Stomach smooth muscle (tissue), 2 donors: ENCODE measurements around the gene DDX31.

ENCODE experiments used
- H3K27ac ChIP-seq: one replicate; pipeline ENCODE4 v1.7.0; 2013; ENCODE audit warnings: mild to moderate bottlenecking, low read length, inconsistent platforms
- H3K27me3 ChIP-seq, 2 donors: one replicate each; pipeline ENCODE4 v1.7.0; 2013; ENCODE audit warnings: low read length in 2 of 2; ENCODE audit not compliant: insufficient read depth in 2 of 2, control insufficient read depth in 1 of 2
- H3K36me3 ChIP-seq, 2 donors: one replicate each; pipeline ENCODE4 v1.7.0; 2013; ENCODE audit warnings: low read length in 2 of 2; ENCODE audit not compliant: control insufficient read depth in 2 of 2, insufficient read depth in 2 of 2
- H3K4me1 ChIP-seq: one replicate; pipeline ENCODE4 v1.7.0; 2013; ENCODE audit warnings: low read length; ENCODE audit not compliant: control insufficient read depth, insufficient read depth
- H3K4me3 ChIP-seq, 2 donors: one replicate each; pipeline ENCODE4 v1.7.0; 2013; ENCODE audit warnings: low read length in 2 of 2
- H3K9ac ChIP-seq, 2 donors: one replicate each; pipeline ENCODE4 v1.7.0; 2013; ENCODE audit warnings: low read length in 2 of 2, mild to moderate bottlenecking in 1 of 2
- H3K9me3 ChIP-seq, 2 donors: one replicate each; pipeline ENCODE4 v1.7.0; 2013; ENCODE audit warnings: low read length in 2 of 2; ENCODE audit not compliant: control insufficient read depth in 2 of 2
- donor health status: healthy.
- donor health status: Pancreatic carcinoma.

The DDX31 gene

GRCh38 chr9:132651259-132651658 is 18.5 kb downstream of the DDX31 start:
- Histone ChIP-seq H3K27me3 (no peaks in the 10 kb centered on the region), H3K4me1 (no peaks in the 10 kb centered on the region), H3K27ac (no peak overlapping the region), H3K9me3 (no peaks in the 10 kb centered on the region), H3K9ac (no peak overlapping the region), H3K36me3 (peaks cover 35 to 38% of the 10 kb centered on the region in 2 donors), H3K4me3 (no peak overlapping the region)

- Histone ChIP-seq H3K9ac (no peak overlapping the region), H3K4me3 (no peak overlapping the region), H3K27me3 (no peaks in the 10 kb centered on the region), H3K4me1 (no peaks in the 10 kb centered on the region), H3K36me3 (peaks cover 40 to 55% of the 10 kb centered on the region in 2 donors), H3K27ac (no peak overlapping the region), H3K9me3 (no peaks in the 10 kb centered on the region)
These were observed 21.1 kb downstream of the DDX31 start for GRCh38 chr9:132648685-132649084.

- Histone ChIP-seq H3K36me3 (peaks cover 43 to 57% of the 10 kb centered on the region in 2 donors), H3K9me3 (no peaks in the 10 kb centered on the region)
These were observed 21.5 kb downstream of the DDX31 start for GRCh38 chr9:132648283-132648682.

GRCh38 chr9:132647806-132648205 is 22.0 kb downstream of the DDX31 start:
- Histone ChIP-seq H3K36me3 (peaks cover 43 to 62% of the 10 kb centered on the region in 2 donors), H3K9me3 (no peaks in the 10 kb centered on the region), H3K27me3 (no peaks in the 10 kb centered on the region), H3K9ac (no peak overlapping the region), H3K4me1 (no peaks in the 10 kb centered on the region), H3K27ac (no peak overlapping the region), H3K4me3 (no peak overlapping the region)

More at GRCh38 chr9:132648283-132648682, 21.5 kb downstream of the DDX31 start:
- no peaks in the 10 kb centered on the region for H3K27me3 ChIP-seq
- H3K4me1 ChIP-seq, result no peaks in the 10 kb centered on the region
- H3K4me3 ChIP-seq, result no peak overlapping the region
- H3K27ac ChIP-seq, result no peak overlapping the region
- H3K9ac ChIP-seq, result no peak overlapping the region

- H3K27ac ChIP-seq, result no peak overlapping the region
- no peaks in the 10 kb centered on the region for H3K4me1 ChIP-seq
- no peak overlapping the region for H3K4me3 ChIP-seq
- H3K27me3 ChIP-seq, result no peaks in the 10 kb centered on the region
- no peak overlapping the region for H3K9ac ChIP-seq
- peaks cover 41 to 58% of the 10 kb centered on the region in 2 donors for H3K36me3 ChIP-seq
- no peaks in the 10 kb centered on the region for H3K9me3 ChIP-seq
These were observed 22.4 kb downstream of the DDX31 start for GRCh38 chr9:132647355-132647754.

GRCh38 chr9:132646726-132647125 is 23.1 kb downstream of the DDX31 start:
- no peaks in the 10 kb centered on the region for H3K9me3 ChIP-seq
- no peak overlapping the region for H3K27ac ChIP-seq
- no peaks in the 10 kb centered on the region for H3K4me1 ChIP-seq
- peaks cover 40 to 57% of the 10 kb centered on the region in 2 donors for H3K36me3 ChIP-seq
- no peak overlapping the region for H3K4me3 ChIP-seq
- H3K9ac ChIP-seq, result no peak overlapping the region
- no peaks in the 10 kb centered on the region for H3K27me3 ChIP-seq

- no peaks in the 10 kb centered on the region for H3K4me1 ChIP-seq
- no peaks in the 10 kb centered on the region for H3K27me3 ChIP-seq
- H3K36me3 ChIP-seq, result peaks cover 41 to 61% of the 10 kb centered on the region in 2 donors
These were observed 24.1 kb downstream of the DDX31 start for GRCh38 chr9:132645711-132646110.

GRCh38 chr9:132645306-132645705 is 24.5 kb downstream of the DDX31 start:
- no peak overlapping the region for H3K27ac ChIP-seq
- H3K4me3 ChIP-seq, result no peak overlapping the region
- H3K9ac ChIP-seq, result no peak overlapping the region
- peaks cover 37 to 63% of the 10 kb centered on the region in 2 donors for H3K36me3 ChIP-seq
- H3K9me3 ChIP-seq, result no peaks in the 10 kb centered on the region
- H3K27me3 ChIP-seq, result no peaks in the 10 kb centered on the region
- H3K4me1 ChIP-seq, result no peaks in the 10 kb centered on the region

More at GRCh38 chr9:132645711-132646110, 24.1 kb downstream of the DDX31 start:
- Histone ChIP-seq H3K9me3 (no peaks in the 10 kb centered on the region), H3K9ac (no peak overlapping the region), H3K4me3 (no peak overlapping the region), H3K27ac (no peak overlapping the region)

GRCh38 chr9:132644251-132644650 is 25.5 kb downstream of the DDX31 start:
- Histone ChIP-seq H3K27ac (no peak overlapping the region), H3K4me1 (no peaks in the 10 kb centered on the region), H3K9me3 (no peaks in the 10 kb centered on the region), H3K36me3 (peaks cover 32 to 61% of the 10 kb centered on the region in 2 donors), H3K4me3 (no peak overlapping the region), H3K9ac (no peak overlapping the region), H3K27me3 (no peaks in the 10 kb centered on the region)

GRCh38 chr9:132641216-132641615 is 28.6 kb downstream of the DDX31 start:
- H3K36me3 ChIP-seq, result peaks cover 15 to 40% of the 10 kb centered on the region in 2 donors

GRCh38 chr9:132639322-132639721 is 30.5 kb downstream of the DDX31 start:
- Histone ChIP-seq H3K9ac (no peak overlapping the region), H3K4me1 (peaks cover 16% of the 10 kb centered on the region), H3K27ac (no peak overlapping the region), H3K4me3 (no peak overlapping the region), H3K36me3 (peaks cover 8 to 25% of the 10 kb centered on the region in 2 donors), H3K9me3 (no peaks in the 10 kb centered on the region), H3K27me3 (no peaks in the 10 kb centered on the region)

More at GRCh38 chr9:132641216-132641615, 28.6 kb downstream of the DDX31 start:
- no peak overlapping the region for H3K4me3 ChIP-seq
- no peak overlapping the region for H3K27ac ChIP-seq
- H3K9ac ChIP-seq, result no peak overlapping the region
- H3K4me1 ChIP-seq, result peaks cover 16% of the 10 kb centered on the region
- H3K27me3 ChIP-seq, result no peaks in the 10 kb centered on the region
- no peaks in the 10 kb centered on the region for H3K9me3 ChIP-seq
